Lower lobe of right lung (tissue), 2 donors: ENCODE measurements around the gene CABLES1. TPM values are rescaled to one million over a fixed set of nuclear protein-coding genes. Genes with fewer than 3 reads are reported as not detected.
"Not testable (repeated sequence)": the region's sequence is repeated elsewhere in the genome, so short reads cannot be mapped to it uniquely, and the experiment has no call there.

Experiments
- ATAC-seq, 2 donors: fragments of 200-7000 bp; cut with Tn5 transposase; one replicate each; pipeline ENCODE4 v1.9.1; 2020 to 2022; ENCODE audit warnings: mild to moderate bottlenecking in 2 of 2, moderate library complexity in 2 of 2
- DNase-seq: peaks from one replicate; pipeline ENCODE4 v3.0.0-alpha.2; 2020
- H3K27ac ChIP-seq: fragments of 200-600 bp; one replicate; pipeline ENCODE4 v1.8.0; 2022
- H3K27me3 ChIP-seq: fragments of 200-600 bp; one replicate; pipeline ENCODE4 v1.8.0; 2022; ENCODE audit warnings: low read depth
- H3K36me3 ChIP-seq: fragments of 200-600 bp; one replicate; pipeline ENCODE4 v1.8.0; 2022; ENCODE audit warnings: mild to moderate bottlenecking
- H3K4me1 ChIP-seq: fragments of 200-600 bp; one replicate; pipeline ENCODE4 v1.8.0; 2022
- H3K4me3 ChIP-seq: fragments of 200-600 bp; one replicate; pipeline ENCODE4 v1.8.0; 2022; ENCODE audit warnings: mild to moderate bottlenecking
- H3K9me3 ChIP-seq: fragments of 200-600 bp; one replicate; pipeline ENCODE4 v1.8.0; 2022
- intact Hi-C: fragments of 100-400 bp; cut with DNase I; formaldehyde crosslinking; loops from one replicate; pipeline ENCODE4 v1.11.0; 2022
- total RNA-seq: library from RNA; stranded (reverse); fragmentation: NEBNext Ultra II Directional; extraction: Animal tissue kit (Norgen Biotek cat#: 25700); gene quantifications from one replicate; pipeline ENCODE4 v1.2.1, GENCODE V29; 2021
- TF ChIP-seq, protein P1 (sequence below): fragments of 200-600 bp; IDR thresholded peaks from one replicate; pipeline ENCODE4 v1.8.0; 2022; ENCODE audit warnings: antibody characterized with exemption, mild to moderate bottlenecking
- donor health status: DM: no; HTN: yes; CAD: no; lungs with severe emphysema.

The CABLES1 gene
- total RNA-seq, 1 donor from 2014 or later = 44.2 TPM

GRCh38 chr18:23154823-23155500, 19.7 kb downstream of the CABLES1 start:
- Histone ChIP-seq H3K36me3 (no peaks in the 10 kb centered on the region), H3K4me3 (no peak overlapping the region), H3K4me1 (peaks cover 23% of the 10 kb centered on the region), H3K9me3 (no peaks in the 10 kb centered on the region), H3K27me3 (no peaks in the 10 kb centered on the region), H3K27ac (no peak overlapping the region)
- ATAC-seq = no peak
- intact Hi-C loops = no loop called here
- DNase-seq = no peak
- TF ChIP-seq, protein P1, sequence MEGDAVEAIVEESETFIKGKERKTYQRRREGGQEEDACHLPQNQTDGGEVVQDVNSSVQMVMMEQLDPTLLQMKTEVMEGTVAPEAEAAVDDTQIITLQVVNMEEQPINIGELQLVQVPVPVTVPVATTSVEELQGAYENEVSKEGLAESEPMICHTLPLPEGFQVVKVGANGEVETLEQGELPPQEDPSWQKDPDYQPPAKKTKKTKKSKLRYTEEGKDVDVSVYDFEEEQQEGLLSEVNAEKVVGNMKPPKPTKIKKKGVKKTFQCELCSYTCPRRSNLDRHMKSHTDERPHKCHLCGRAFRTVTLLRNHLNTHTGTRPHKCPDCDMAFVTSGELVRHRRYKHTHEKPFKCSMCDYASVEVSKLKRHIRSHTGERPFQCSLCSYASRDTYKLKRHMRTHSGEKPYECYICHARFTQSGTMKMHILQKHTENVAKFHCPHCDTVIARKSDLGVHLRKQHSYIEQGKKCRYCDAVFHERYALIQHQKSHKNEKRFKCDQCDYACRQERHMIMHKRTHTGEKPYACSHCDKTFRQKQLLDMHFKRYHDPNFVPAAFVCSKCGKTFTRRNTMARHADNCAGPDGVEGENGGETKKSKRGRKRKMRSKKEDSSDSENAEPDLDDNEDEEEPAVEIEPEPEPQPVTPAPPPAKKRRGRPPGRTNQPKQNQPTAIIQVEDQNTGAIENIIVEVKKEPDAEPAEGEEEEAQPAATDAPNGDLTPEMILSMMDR = no peak

DNA sequence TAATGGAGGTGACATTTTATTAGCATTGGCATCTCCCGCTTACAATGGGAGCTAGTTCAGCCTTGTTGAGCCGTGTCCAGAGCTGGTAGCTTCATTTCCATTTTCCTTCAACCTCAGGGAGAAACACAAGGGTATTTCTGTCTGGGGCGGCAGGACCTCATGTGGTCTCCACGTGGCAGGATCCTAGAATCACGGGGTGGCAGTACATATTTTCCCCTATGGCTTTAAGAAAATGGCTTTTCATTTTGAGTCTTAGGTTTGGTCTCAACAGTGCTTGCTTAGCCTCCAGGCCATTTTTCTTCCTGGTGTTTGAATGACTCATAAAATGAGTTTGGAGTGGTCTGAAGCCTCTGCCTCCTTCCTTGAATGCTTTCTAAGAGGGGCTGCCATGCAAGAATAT, 20.3 kb downstream of the CABLES1 start:
- ATAC-seq = no peak
- Histone ChIP-seq H3K4me3 (no peak overlapping the region), H3K9me3 (no peaks in the 10 kb centered on the region), H3K27ac (no peak overlapping the region), H3K36me3 (no peaks in the 10 kb centered on the region), H3K4me1 (peaks cover 23% of the 10 kb centered on the region), H3K27me3 (no peaks in the 10 kb centered on the region)
- TF ChIP-seq, protein P1 = no peak
- intact Hi-C loops = no loop called here
- no peak for DNase-seq

GRCh38 chr18:23156134-23156533, 20.8 kb downstream of the CABLES1 start:
- peaks cover 23% of the 10 kb centered on the region for H3K4me1 ChIP-seq
- intact Hi-C loops = no loop called here

GRCh38 chr18:23158058-23158457, 22.8 kb downstream of the CABLES1 start:
- Histone ChIP-seq H3K27ac (no peak overlapping the region), H3K4me1 (peaks cover 23% of the 10 kb centered on the region), H3K36me3 (no peaks in the 10 kb centered on the region), H3K9me3 (no peaks in the 10 kb centered on the region), H3K4me3 (no peak overlapping the region), H3K27me3 (no peaks in the 10 kb centered on the region)
- ATAC-seq (no peak), DNase-seq (no peak)
- intact Hi-C loops = no loop called here
- TF ChIP-seq, protein P1 = no peak

More at GRCh38 chr18:23156134-23156533, 20.8 kb downstream of the CABLES1 start:
- Histone ChIP-seq H3K9me3 (no peaks in the 10 kb centered on the region), H3K36me3 (no peaks in the 10 kb centered on the region), H3K27me3 (no peaks in the 10 kb centered on the region), H3K27ac (no peak overlapping the region), H3K4me3 (no peak overlapping the region)
- ATAC-seq (no peak), DNase-seq (no peak)
- TF ChIP-seq, protein P1 = no peak

DNA sequence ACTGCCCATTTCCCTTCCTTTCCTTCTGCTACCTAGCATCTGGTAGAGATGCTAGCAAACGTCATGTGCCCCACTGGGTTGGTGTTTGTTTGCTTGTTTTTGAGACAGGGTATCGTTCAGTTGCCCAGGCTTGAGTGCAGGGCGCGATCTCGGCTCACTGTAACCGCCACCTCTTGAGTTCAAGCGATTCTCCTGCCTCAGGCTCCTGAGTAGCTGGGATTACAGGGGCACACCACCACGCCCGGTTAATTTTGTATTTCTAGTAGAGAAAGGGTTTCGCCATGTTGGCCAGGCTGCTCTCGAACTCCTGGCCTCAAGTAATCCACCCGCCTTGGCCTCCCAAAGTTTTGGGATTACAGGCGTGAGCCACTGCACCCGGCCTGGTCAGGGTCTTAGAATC, 23.6 kb downstream of the CABLES1 start:
- H3K4me1 ChIP-seq = peaks cover 23% of the 10 kb centered on the region
- intact Hi-C loops, H3K9me3 ChIP-seq, H3K27ac ChIP-seq, DNase-seq, ATAC-seq, H3K4me3 ChIP-seq, H3K27me3 ChIP-seq, H3K36me3 ChIP-seq: not testable (repeated sequence)

DNA sequence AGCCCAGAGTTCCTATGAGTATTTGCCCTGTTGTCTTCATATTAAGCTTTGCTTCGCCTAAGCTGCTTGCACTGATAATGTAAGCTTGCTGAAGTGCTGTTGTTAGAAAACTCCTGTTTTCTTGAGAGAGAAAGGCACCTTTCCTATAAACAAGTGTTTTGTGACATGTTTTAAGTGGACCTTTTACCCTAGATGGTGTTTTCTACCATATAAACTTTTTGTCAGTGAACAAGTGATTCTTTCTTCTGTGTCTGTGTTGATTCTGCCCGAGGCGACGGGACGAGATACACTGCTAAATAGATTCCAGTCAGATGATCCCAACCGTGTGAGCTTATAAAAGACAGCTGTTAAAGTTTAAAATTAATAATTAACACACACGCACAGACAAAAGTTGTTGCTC, 24.1 kb downstream of the CABLES1 start:
- H3K4me1 ChIP-seq = peaks cover 23% of the 10 kb centered on the region
- DNase-seq (no peak), ATAC-seq (no peak)
- no peaks in the 10 kb centered on the region for H3K36me3 ChIP-seq
- intact Hi-C loops = no loop called here
- H3K9me3 ChIP-seq = no peaks in the 10 kb centered on the region
- no peak overlapping the region for H3K27ac ChIP-seq
- TF ChIP-seq, protein P1 = no peak
- no peaks in the 10 kb centered on the region for H3K27me3 ChIP-seq
- H3K4me3 ChIP-seq = no peak overlapping the region
